A673 (cell line): Measurements from ENCODE around the gene PRRC2B. TPM values are rescaled to one million over a fixed set of nuclear protein-coding genes. Genes with fewer than 3 reads are reported as not detected.

ENCODE experiments used
- BruUV-seq: library from RNA; stranded (reverse); fragments of 400-500 nt; replicated peaks from 2 replicates; lab custom pipeline; 2021; lab: Mats Ljungman, UMichigan
- CTCF ChIA-PET: fragments of 300-600 bp; sonication (Branson Sonifier 250); formaldehyde crosslinking; loops from one replicate; lab custom pipeline; 2022; ENCODE audit warnings: antibody characterized with exemption; lab: Charles Lee
- POLR2A ChIA-PET: fragments of 300-600 bp; sonication (Branson Sonifier 250); formaldehyde crosslinking; loops from one replicate; lab custom pipeline; 2022; ENCODE audit warnings: antibody characterized with exemption; ENCODE audit not compliant: low non-redundant PET; lab: Charles Lee
- DNase-seq: peaks from one replicate; pipeline ENCODE4 v3.0.0-alpha.2; 2015; ENCODE audit warnings: low spot score
- H3K27ac ChIP-seq: fragments of 200-600 bp; sonication (generic); 2 replicates; pipeline ENCODE4 v1.5.1; 2016; ENCODE audit warnings: mixed run types, low read depth, mild to moderate bottlenecking, mixed read lengths, antibody characterized with exemption, low read length; ENCODE audit not compliant: poor library complexity, severe bottlenecking
- H3K27me3 ChIP-seq: fragments of 200-600 bp; sonication (generic); replicated peaks from 2 replicates; pipeline ENCODE4 v1.6.1; 2017; ENCODE audit warnings: mixed run types, low read depth, mild to moderate bottlenecking, mixed read lengths, antibody characterized with exemption, low read length; ENCODE audit not compliant: insufficient read depth, poor library complexity
- H3K36me3 ChIP-seq: fragments of 200-600 bp; sonication (generic); 2 replicates; pipeline ENCODE4 v1.6.1; 2016; ENCODE audit warnings: mixed run types, mild to moderate bottlenecking, mixed read lengths, antibody characterized with exemption, low read length; ENCODE audit not compliant: insufficient read depth, poor library complexity, severe bottlenecking
- H3K4me1 ChIP-seq: fragments of 200-600 bp; sonication (generic); 2 replicates; pipeline ENCODE4 v1.6.1; 2017; ENCODE audit warnings: mixed run types, mild to moderate bottlenecking, mixed read lengths, antibody characterized with exemption, low read length; ENCODE audit not compliant: insufficient read depth, poor library complexity, severe bottlenecking
- H3K4me3 ChIP-seq: fragments of 200-600 bp; sonication (generic); 2 replicates; pipeline ENCODE4 v1.5.1; 2016; ENCODE audit warnings: low read depth, mixed run types, mild to moderate bottlenecking, mixed read lengths, low read length; ENCODE audit not compliant: poor library complexity, severe bottlenecking
- H3K9me3 ChIP-seq: fragments of 200-600 bp; sonication (generic); 2 replicates; pipeline ENCODE4 v1.6.1; 2016; ENCODE audit warnings: mixed run types, low read depth, mild to moderate bottlenecking, mixed read lengths, antibody characterized with exemption, low read length; ENCODE audit not compliant: poor library complexity, severe bottlenecking
- EZH2 ChIP-seq: fragments of 200-600 bp; sonication (generic); IDR thresholded peaks from 2 replicates; pipeline ENCODE4 v1.6.1; 2017; ENCODE audit warnings: borderline replicate concordance, low read depth, mild to moderate bottlenecking, mixed read lengths, antibody characterized with exemption, low read length; ENCODE audit not compliant: poor library complexity, severe bottlenecking
- intact Hi-C: fragments of 100-400 bp; cut with micrococcal nuclease; formaldehyde crosslinking; loops from one replicate; pipeline ENCODE4 v1.10.0; 2022; ENCODE audit not compliant: unreplicated experiment
- total RNA-seq: library from RNA; stranded (reverse); gene quantifications from 2 replicates; pipeline ENCODE4 v1.2.3, GENCODE V29; 2021
- TF ChIP-seq, protein P1 (sequence below): fragments of 300-800, 200-600 bp; sonication (generic); conservative IDR thresholded peaks from 2 replicates; pipeline ENCODE4 v1.5.1; 2017; ENCODE audit warnings: low read depth, mild to moderate bottlenecking, antibody characterized with exemption, low read length, moderate library complexity, mixed read lengths

The PRRC2B gene
- total RNA-seq, 1 experiment from 2014 or later = 317 TPM

DNA sequence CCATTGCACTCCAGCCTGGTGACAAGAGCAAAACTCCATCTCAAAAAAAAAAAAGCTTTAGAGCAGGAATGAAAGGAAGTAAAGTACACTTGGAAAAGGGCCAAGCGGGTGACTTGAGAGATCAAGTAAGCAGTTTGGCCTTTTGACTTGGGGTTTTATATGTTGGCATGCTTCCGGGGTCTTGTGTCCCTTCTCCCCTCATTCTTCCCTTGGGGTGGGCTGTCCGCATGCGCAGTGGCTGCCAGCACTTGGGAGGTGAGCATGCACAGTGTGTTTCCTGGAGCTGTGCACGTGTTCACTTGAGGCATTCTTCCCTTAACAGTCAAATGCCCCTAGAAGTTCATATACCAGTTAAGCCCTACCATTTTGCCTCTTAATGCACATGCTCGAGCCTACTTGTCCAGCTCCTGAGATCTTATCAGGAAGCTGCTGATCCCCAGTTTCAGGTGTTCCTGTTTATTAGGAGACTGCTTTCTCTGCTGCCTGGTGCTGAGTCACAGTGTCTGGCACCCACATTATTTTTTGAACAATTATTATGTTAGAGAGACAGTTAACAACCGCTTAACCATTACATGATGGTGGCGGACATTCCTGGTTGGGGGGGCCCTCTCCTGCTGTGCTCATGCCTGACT lies 32.6 kb upstream of the PRRC2B start:
- Histone ChIP-seq H3K27ac (no peak overlapping the region), H3K27me3 (no peaks in the 10 kb centered on the region), H3K4me3 (no peak overlapping the region), H3K36me3 (no peaks in the 10 kb centered on the region), H3K9me3 (no peaks in the 10 kb centered on the region), H3K4me1 (peaks cover 6% of the 10 kb centered on the region)
- CTCF ChIA-PET = interaction anchor here (0.9 kb wide), 1 partner anchor 11 kb away, joined by 3 read pairs; no protein-coding TSS in a partner anchor
- BruUV-seq = no TSS peak
- DNase-seq = no peak
- TF ChIP-seq EZH2 = no peak
- TF ChIP-seq, protein P1, sequence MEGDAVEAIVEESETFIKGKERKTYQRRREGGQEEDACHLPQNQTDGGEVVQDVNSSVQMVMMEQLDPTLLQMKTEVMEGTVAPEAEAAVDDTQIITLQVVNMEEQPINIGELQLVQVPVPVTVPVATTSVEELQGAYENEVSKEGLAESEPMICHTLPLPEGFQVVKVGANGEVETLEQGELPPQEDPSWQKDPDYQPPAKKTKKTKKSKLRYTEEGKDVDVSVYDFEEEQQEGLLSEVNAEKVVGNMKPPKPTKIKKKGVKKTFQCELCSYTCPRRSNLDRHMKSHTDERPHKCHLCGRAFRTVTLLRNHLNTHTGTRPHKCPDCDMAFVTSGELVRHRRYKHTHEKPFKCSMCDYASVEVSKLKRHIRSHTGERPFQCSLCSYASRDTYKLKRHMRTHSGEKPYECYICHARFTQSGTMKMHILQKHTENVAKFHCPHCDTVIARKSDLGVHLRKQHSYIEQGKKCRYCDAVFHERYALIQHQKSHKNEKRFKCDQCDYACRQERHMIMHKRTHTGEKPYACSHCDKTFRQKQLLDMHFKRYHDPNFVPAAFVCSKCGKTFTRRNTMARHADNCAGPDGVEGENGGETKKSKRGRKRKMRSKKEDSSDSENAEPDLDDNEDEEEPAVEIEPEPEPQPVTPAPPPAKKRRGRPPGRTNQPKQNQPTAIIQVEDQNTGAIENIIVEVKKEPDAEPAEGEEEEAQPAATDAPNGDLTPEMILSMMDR = no peak
- intact Hi-C loops = no loop called here
- POLR2A ChIA-PET = no interaction called here

DNA sequence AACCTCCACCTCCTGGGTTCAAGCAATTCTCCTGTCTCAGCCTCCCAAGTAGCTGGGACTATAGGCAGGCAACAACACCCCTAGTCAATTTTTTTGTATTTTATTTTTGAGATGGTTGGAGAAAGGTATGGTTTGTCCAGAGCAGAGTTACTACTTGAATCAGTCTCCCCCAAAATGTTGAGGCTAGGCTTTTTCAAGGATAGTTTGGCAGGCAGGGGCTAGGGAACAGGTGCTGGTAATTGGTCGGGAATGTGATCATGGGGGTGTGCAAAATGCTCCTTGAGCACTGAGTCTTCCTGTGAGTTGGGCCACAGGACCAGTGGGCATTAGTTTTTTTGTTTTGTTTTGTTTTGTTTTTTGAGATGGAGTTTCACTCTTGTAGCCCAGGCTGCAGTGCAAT lies 28.3 kb upstream of the PRRC2B start:
- intact Hi-C loops = no loop called here
- Histone ChIP-seq H3K27ac (no peak overlapping the region), H3K36me3 (no peaks in the 10 kb centered on the region), H3K4me1 (peaks cover 11% of the 10 kb centered on the region), H3K4me3 (no peak overlapping the region), H3K27me3 (no peaks in the 10 kb centered on the region), H3K9me3 (no peaks in the 10 kb centered on the region)
- TF ChIP-seq, protein P1 = no peak
- no peak for TF ChIP-seq EZH2
- BruUV-seq = no TSS peak
- ChIA-PET CTCF (no interaction called here), POLR2A (no interaction called here)
- DNase-seq = no peak

- Histone ChIP-seq H3K9me3 (no peaks in the 10 kb centered on the region), H3K36me3 (no peaks in the 10 kb centered on the region), H3K27me3 (no peaks in the 10 kb centered on the region), H3K4me1 (peaks cover 5% of the 10 kb centered on the region), H3K27ac (no peak overlapping the region), H3K4me3 (no peak overlapping the region)
- ChIA-PET CTCF (no interaction called here), POLR2A (no interaction called here)
- intact Hi-C loops = no loop called here
- no TSS peak for BruUV-seq
- peak; percentile 55 for DNase-seq
- no peak for TF ChIP-seq EZH2
- TF ChIP-seq, protein P1 = peak; percentile 39
Measured at GRCh38 chr9:131366761-131367401, 27.0 kb upstream of the PRRC2B start.
